HepG2 (cell line): ENCODE results near the gene WDR59. TPM values are rescaled to one million over a fixed set of nuclear protein-coding genes. Genes with fewer than 3 reads are reported as not detected.

Source experiments
- ATAC-seq: fragments of 200-7000 bp; cut with Tn5 transposase; 3 replicates; pipeline ENCODE4 v1.9.1; 2020; ENCODE audit warnings: mild to moderate bottlenecking, moderate library complexity
- BruUV-seq: library from RNA; stranded (reverse); fragments of 400-500 nt; replicated peaks from 2 replicates; lab custom pipeline; 2021; lab: Mats Ljungman, UMichigan
- CTCF ChIA-PET: fragments of 300-600 bp; formaldehyde crosslinking; extraction: SDS; loops from one replicate; lab custom pipeline; 2021; ENCODE audit warnings: low total read pairs, inconsistent platforms, low intra/inter-chr PET ratio; lab: Yijun Ruan, JAX
- POLR2A ChIA-PET: fragments of 350-600 bp; sonication (Branson Sonifier 250); formaldehyde crosslinking; loops from one replicate; lab custom pipeline; 2020; ENCODE audit warnings: antibody characterized with exemption, inconsistent platforms; lab: Yijun Ruan, JAX
- DNase-seq: peaks from one replicate; pipeline ENCODE4 v3.0.0-alpha.2; 2015; ENCODE audit warnings: low spot score
- FAIRE-seq: peaks from 3 replicates; lab custom pipeline; 2011; peaks lifted over from hg19 to GRCh38; lab: Jason Lieb, UNC
- H2AFZ ChIP-seq: one replicate; pipeline ENCODE4 v1.6.1; 2011; ENCODE audit warnings: low read length, inconsistent platforms
- H3K27ac ChIP-seq: fragments of 300-600 bp; 3 replicates; pipeline ENCODE4 v1.8.0; 2011; ENCODE audit warnings: mixed run types, mild to moderate bottlenecking, mixed read lengths, low read length, inconsistent platforms; ENCODE audit not compliant: insufficient read depth; ENCODE audit errors: extremely low read length
- H3K27me3 ChIP-seq, 2 experiments: fragments of 200-600 bp in 1 of 2; 2 replicates in 1 of 2; 3 replicates in 1 of 2; pipeline versions ENCODE4 v1.6.0 to v1.8.0; 2011; ENCODE audit warnings: low read length in 2 of 2, mild to moderate bottlenecking in 2 of 2, moderate library complexity in 2 of 2, inconsistent platforms in 1 of 2; ENCODE audit not compliant: insufficient read depth in 2 of 2, control insufficient read depth in 1 of 2
- H3K36me3 ChIP-seq, 2 experiments: fragments of 200-600 bp in 1 of 2; replicated peaks in 1 of 2; 2 replicates in 1 of 2; 3 replicates in 1 of 2; pipeline versions ENCODE4 v1.5.1 to v1.8.0; 2011; ENCODE audit warnings: low read length in 2 of 2, inconsistent platforms in 1 of 2; ENCODE audit not compliant: insufficient read depth in 2 of 2, control insufficient read depth in 1 of 2
- H3K4me1 ChIP-seq: 2 replicates; pipeline ENCODE4 v1.5.1; 2012; ENCODE audit warnings: low read length, inconsistent platforms; ENCODE audit not compliant: insufficient read depth
- H3K4me2 ChIP-seq: 2 replicates; pipeline ENCODE4 v1.6.0; 2011; ENCODE audit warnings: low read depth, low read length, inconsistent platforms
- H3K4me3 ChIP-seq, 3 experiments: fragments of 200-600 bp in 1 of 3; sonication (generic), shearing (Covaris generic) in 1 of 3; replicated peaks in 1 of 3; 2 replicates each; pipeline ENCODE4 v1.5.1; 2011 to 2016; ENCODE audit warnings: low read length in 3 of 3, inconsistent platforms in 2 of 3, low read depth in 2 of 3, mild to moderate bottlenecking in 2 of 3, control low read depth in 1 of 3, mixed read lengths in 1 of 3; ENCODE audit not compliant: insufficient read depth in 1 of 3
- H3K79me2 ChIP-seq: one replicate; pipeline ENCODE4 v1.6.1; 2011; ENCODE audit warnings: low read length, inconsistent platforms; ENCODE audit not compliant: insufficient read depth
- H3K9ac ChIP-seq: 2 replicates; pipeline ENCODE4 v1.6.0; 2011; ENCODE audit warnings: mild to moderate bottlenecking, low read depth, low read length, inconsistent platforms; ENCODE audit not compliant: insufficient read depth
- H3K9me3 ChIP-seq: 2 replicates; pipeline ENCODE4 v1.5.1; 2012; ENCODE audit warnings: mild to moderate bottlenecking, low read length
- H4K20me1 ChIP-seq: 2 replicates; pipeline ENCODE4 v1.6.0; 2011; ENCODE audit warnings: inconsistent platforms, mild to moderate bottlenecking, low read length, moderate library complexity; ENCODE audit not compliant: insufficient read depth
- CENPX ChIP-seq: sonication (generic); formaldehyde crosslinking; IDR thresholded peaks from 2 replicates; pipeline ENCODE4 v1.9.0; 2021; ENCODE audit warnings: mild to moderate bottlenecking, missing genetic modification reagents, moderate library complexity
- HMGA1 ChIP-seq: sonication (generic); formaldehyde crosslinking; conservative IDR thresholded peaks from 2 replicates; pipeline ENCODE4 v1.4.0; 2020; ENCODE audit warnings: missing genetic modification reagents
- HOXA7 ChIP-seq: sonication (generic); formaldehyde crosslinking; IDR thresholded peaks from 2 replicates; pipeline ENCODE4 v1.8.1; 2022; ENCODE audit warnings: mild to moderate bottlenecking, missing genetic modification reagents, moderate library complexity
- NKX3-1 ChIP-seq: sonication (generic); formaldehyde crosslinking; IDR thresholded peaks from 2 replicates; pipeline ENCODE4 v1.5.0; 2020; ENCODE audit warnings: missing genetic modification reagents
- RFX3 ChIP-seq: IDR thresholded peaks from 2 replicates; pipeline ENCODE4 v1.6.1; 2016; ENCODE audit warnings: missing biosample characterization, missing genetic modification reagents
- ZFP90 ChIP-seq: sonication (generic); formaldehyde crosslinking; IDR thresholded peaks from 2 replicates; pipeline ENCODE4 v1.8.0; 2022; ENCODE audit warnings: missing genetic modification reagents, mild to moderate bottlenecking, inconsistent platforms, borderline replicate concordance
- ZNF251 ChIP-seq: sonication (generic); formaldehyde crosslinking; IDR thresholded peaks from 2 replicates; pipeline ENCODE4 v1.9.0; 2021; ENCODE audit warnings: mild to moderate bottlenecking, missing genetic modification reagents
- ZNF281 ChIP-seq: sonication (generic); formaldehyde crosslinking; IDR thresholded peaks from 2 replicates; pipeline ENCODE4 v1.4.0; 2020; ENCODE audit warnings: missing genetic modification reagents, borderline replicate concordance
- ZNF441 ChIP-seq: sonication (generic); formaldehyde crosslinking; IDR thresholded peaks from 2 replicates; pipeline ENCODE4 v1.7.0; 2021; ENCODE audit warnings: missing genetic modification reagents, borderline replicate concordance
- ZNF460 ChIP-seq: sonication (generic); formaldehyde crosslinking; IDR thresholded peaks from 2 replicates; pipeline ENCODE4 v1.5.1; 2020; ENCODE audit warnings: missing genetic modification reagents, mild to moderate bottlenecking, borderline replicate concordance
- ZNF841 ChIP-seq: sonication (generic); formaldehyde crosslinking; IDR thresholded peaks from 2 replicates; pipeline ENCODE4 v1.8.1; 2023; ENCODE audit warnings: missing genetic modification reagents, borderline replicate concordance
- WGBS: methylation state at CpG from one replicate; pipeline ENCODE4 v1.1.6; 2017; ENCODE audit warnings: low lambda C conversion rate; 5-methylcytosine and 5-hydroxymethylcytosine counted together
- in situ Hi-C: cut with HindIII; loops from 2 replicates; pipeline ENCODE4 v1.10.0; 2017; ENCODE audit warnings: low pct_unique_long_range_greater_than_20kb; ENCODE audit not compliant: extremely low pct_ligation_motif_present
- intact Hi-C: fragments of 100-400 bp; cut with micrococcal nuclease; formaldehyde crosslinking; loops from one replicate; pipeline ENCODE4 v1.10.0; 2022; ENCODE audit not compliant: unreplicated experiment
- polyA plus RNA-seq, 8 experiments: library from polyadenylated mRNA; depleted of rRNA in 3 of 8; stranded (reverse) in 7 of 8; unstranded in 1 of 8; fragments of >200 nt; fragmentation: Illumina TruSeq in 4 of 8; extraction: Trizol in 4 of 8; gene quantifications; 2 replicates each; pipeline versions ENCODE4 v1.2.1 to v1.2.3, GENCODE V29; 2011 to 2016; ENCODE audit warnings: low read depth in 4 of 8, missing spikeins in 1 of 8, mixed read lengths in 1 of 8; ENCODE audit not compliant: insufficient read depth in 1 of 8
- total RNA-seq, 5 experiments: library from RNA; depleted of rRNA; stranded (reverse); fragments of >200 nt; fragmentation: Illumina TruSeq; extraction: Trizol; gene quantifications; 2 replicates each; pipeline ENCODE4 v1.2.3, GENCODE V29; 2016; ENCODE audit warnings: low read depth in 1 of 5
- TF ChIP-seq, protein P1 (sequence below): sonication (generic); formaldehyde crosslinking; IDR thresholded peaks from 2 replicates; pipeline ENCODE4 v1.4.0; 2020; ENCODE audit warnings: missing genetic modification reagents, low read depth, mild to moderate bottlenecking, borderline replicate concordance
- TF ChIP-seq, protein P2 (sequence below): sonication (generic); formaldehyde crosslinking; IDR thresholded peaks from 2 replicates; pipeline ENCODE4 v1.4.0; 2020; ENCODE audit warnings: missing genetic modification reagents

WDR59 gene
- total and polyA plus RNA-seq, 2 of the 13 experiments (the other 11 are each of a cell fraction or from before 2014, with no cell fraction given) = 65.2 to 306 TPM

DNA sequence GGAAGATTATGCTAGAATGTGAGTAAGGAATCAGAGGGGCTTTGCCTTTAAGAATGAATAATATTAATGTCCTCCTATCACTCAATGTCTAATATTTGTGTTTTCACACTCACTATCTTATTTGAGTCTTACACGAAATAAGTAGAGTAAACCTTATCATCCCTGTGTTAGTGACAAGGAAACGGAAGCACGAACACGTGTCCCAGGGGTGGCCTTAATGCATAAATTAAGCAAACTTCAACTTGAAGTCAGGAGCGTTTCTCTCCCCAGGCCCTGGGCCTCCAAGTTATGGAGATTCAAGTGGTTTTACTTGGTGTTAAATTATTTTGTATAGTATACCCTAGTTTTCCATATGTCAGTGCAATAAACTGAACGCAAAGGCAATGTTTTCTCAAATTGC, 96.0 kb downstream of the WDR59 start (continued):
- TF ChIP-seq ZFP90 (CRISPR knock-in tag) (no peak), ZNF460 (no peak), RFX3 (CRISPR knock-in tag) (no peak), CENPX (CRISPR knock-in tag) (no peak), ZNF441 (CRISPR knock-in tag) (no peak), HMGA1 (no peak), ZNF841 (CRISPR knock-in tag) (no peak), HOXA7 (no peak)
- TF ChIP-seq, all 625 proteins: peak for 0

DNA sequence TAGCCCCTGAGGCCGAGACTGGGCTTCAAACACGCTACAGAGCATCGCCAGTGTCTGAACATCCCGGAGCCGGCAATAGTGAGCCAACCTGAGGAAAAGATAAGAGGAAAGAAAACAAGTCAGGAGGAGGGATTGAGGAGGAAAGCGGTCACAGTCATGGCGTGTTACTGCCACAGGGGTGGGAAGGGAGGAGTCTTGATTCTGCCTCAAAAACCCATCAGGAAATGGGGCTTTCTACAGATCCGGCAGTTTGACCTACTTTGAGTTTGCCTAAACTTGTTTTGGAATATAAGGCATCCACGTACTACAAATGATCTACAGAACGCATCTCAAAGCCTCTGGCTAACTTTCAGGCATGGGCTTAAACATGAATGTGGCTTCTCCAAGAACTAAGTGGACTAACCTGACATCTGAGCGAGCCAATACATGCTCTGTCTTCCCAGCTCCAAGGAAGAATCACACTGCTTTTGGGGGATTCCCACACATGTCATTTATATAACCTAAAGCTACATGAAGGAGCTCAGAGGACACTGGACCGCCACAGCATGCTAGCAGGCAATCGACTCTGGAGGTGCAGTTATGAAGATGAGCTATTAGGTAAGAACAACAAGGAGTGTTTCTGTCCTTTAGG, 96.6 kb downstream of the WDR59 start:
- FAIRE-seq (no peak), ATAC-seq (no peak), DNase-seq (no peak)
- in situ Hi-C loops (no loop called here), intact Hi-C loops (no loop called here)
- no TSS peak for BruUV-seq
- H3K9ac ChIP-seq = no peak overlapping the region
- no peaks in the 10 kb centered on the region for H3K9me3 ChIP-seq
- 97% methylated on average over 13 of the region's 13 CpGs for WGBS
- H3K27me3 ChIP-seq = no peaks in the 10 kb centered on the region
- no peak overlapping the region for H3K27ac ChIP-seq
- H3K4me3 ChIP-seq = no peak overlapping the region
- H3K79me2 ChIP-seq = no peaks in the 10 kb centered on the region
- H3K4me1 ChIP-seq = no peaks in the 10 kb centered on the region
- no peak overlapping the region for H3K4me2 ChIP-seq
- CTCF ChIA-PET = no interaction called here
- H4K20me1 ChIP-seq = no peaks in the 10 kb centered on the region
- no peak overlapping the region for H2AFZ ChIP-seq
- POLR2A ChIA-PET = no interaction called here
- H3K36me3 ChIP-seq = peaks cover 37 to 95% of the 10 kb centered on the region in 2 experiments
- TF ChIP-seq NKX3-1 (CRISPR knock-in tag) = no peak
- no peak for TF ChIP-seq ZNF251 (CRISPR knock-in tag)
- TF ChIP-seq, protein P1, sequence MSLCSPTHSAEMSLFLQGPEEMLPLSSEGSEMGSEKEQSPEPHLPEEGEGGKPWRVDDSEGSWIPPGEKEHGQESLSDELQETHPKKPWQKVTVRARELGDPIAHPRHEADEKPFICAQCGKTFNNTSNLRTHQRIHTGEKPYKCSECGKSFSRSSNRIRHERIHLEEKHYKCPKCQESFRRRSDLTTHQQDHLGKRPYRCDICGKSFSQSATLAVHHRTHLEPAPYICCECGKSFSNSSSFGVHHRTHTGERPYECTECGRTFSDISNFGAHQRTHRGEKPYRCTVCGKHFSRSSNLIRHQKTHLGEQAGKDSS (CRISPR knock-in tag) = no peak
- no peak for TF ChIP-seq ZNF281 (CRISPR knock-in tag)
- TF ChIP-seq, protein P2, sequence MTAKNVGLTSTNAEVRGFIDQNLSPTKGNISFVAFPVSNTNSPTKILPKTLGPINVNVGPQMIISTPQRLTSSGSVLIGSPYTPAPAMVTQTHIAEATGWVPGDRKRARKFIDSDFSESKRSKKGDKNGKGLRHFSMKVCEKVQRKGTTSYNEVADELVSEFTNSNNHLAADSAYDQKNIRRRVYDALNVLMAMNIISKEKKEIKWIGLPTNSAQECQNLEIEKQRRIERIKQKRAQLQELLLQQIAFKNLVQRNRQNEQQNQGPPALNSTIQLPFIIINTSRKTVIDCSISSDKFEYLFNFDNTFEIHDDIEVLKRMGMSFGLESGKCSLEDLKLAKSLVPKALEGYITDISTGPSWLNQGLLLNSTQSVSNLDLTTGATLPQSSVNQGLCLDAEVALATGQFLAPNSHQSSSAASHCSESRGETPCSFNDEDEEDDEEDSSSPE (CRISPR knock-in tag) = no peak
